Activated naive CD4-positive, alpha-beta T cell (primary cell): ENCODE measurements around the gene SUFU.
"Not testable (repeated sequence)": the region's sequence is repeated elsewhere in the genome, so short reads cannot be mapped to it uniquely, and the experiment has no call there.

ENCODE experiments used
- DNase-seq, 4 experiments: peaks; one replicate each; lab custom pipeline; 2025; lab: John Stamatoyannopoulos, UW

The SUFU gene

DNA sequence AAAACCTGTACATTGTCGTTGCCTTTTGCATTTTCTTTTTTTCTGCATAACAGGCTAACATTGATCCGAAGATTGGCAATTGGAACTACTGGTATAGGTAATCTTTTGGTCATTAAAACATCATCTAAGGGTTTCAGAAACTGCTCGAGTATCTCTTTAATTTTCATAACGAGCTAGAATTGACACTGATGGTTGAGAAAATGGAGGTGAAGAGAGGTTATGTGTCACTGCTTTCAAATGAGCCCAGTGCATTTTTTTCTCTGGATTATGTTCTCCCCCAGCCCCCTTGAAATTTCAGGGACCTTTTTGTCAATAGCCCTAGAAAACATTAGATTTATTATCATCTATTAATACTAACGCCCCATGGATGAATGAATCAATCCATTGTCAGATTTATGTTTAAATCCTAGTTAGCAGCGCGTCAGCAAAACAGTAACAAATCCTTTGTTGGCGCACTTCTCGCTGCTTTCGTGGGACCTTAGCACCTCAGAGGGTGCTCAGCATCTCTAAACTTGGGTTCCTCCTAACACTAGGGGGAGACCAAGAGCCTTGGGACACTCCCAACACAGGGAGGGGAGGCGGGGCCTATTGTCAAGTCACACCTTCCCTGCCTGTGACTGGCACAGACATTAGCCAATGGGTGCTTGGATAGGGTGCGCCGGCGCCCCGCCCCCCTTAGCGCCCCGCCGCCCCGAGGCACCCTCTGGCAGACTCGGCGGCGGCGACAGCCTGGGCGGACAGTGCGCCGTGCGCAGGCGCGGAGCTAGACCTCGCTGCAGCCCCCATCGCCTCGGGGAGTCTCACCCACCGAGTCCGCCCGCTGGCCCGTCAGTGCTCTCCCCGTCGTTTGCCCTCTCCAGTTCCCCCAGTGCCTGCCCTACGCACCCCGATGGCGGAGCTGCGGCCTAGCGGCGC is at the start of gene SUFU:
Gene SUFU, plus strand, starts transcription at position 709 of the 915 bp plus-strand sequence. Its CDS starts 181 bp downstream, at position 890.
- DNase-seq = peak; percentile 92 to 96 (median 94)

DNA sequence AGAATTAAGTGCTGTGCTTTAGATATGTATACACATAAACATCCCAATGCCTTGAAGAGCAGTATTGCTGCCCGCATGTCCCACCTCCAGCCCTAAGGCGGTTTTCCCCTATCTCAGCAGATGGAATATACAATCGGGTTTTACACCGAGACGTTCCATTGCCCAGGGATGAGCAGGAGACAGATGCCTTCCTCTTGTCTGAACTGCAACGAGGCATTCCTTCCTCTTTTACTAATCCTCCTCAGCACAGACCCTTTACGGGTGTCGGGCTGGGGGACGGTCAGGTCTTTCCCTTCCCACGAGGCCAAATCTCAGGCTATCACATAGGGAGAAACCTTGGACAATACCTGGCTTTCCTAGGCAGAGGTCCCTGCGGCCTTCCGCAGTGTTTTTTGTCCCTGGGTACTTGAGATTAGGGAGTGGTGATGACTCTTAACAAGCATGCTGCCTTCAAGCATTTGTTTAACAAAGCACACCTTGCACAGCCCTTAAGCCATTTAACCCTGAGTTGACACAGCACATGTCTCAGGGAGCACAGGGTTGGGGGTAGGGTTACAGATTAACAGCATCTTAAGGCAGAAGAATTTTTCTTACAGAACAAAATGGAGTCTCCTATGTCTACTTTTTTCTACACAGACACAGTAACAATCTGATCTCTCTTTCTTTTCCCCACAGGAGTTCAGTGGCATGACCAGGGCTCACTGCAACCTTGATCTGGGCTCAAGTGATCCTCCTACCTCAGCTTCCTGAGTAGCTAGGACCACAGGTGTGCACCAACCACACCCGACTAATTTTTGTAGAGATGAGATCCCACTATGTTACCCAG is 48.9 kb upstream of the SUFU start:
- DNase-seq = not testable (repeated sequence)

DNA sequence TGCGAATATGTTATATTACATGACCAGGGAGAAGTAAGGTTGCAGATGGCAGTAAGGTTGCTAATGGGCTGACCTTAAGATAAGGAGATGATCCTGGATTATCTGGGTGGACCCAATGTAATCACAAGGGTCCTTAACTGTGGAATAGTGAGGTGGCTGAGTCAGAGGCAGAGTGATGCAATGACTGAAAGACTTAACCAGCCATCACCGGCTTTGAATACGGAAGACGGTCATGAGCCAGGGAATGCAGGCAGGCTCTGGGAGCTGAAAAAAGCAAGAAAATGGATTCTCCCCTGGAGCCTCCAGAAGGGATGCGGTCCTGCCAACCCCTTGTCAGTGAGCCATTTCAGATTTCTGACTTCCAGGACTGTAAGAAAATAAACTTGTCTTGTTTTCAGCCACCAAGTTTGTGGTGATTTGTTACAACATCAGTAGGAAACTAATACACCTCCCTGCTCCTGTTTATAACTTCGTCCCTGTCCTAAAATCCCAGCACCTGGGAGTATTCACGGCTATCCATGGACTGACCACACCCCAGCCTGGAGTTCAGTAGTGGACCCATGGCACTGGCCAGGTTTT is 47.8 kb upstream of the SUFU start:
- DNase-seq = no peak

DNA sequence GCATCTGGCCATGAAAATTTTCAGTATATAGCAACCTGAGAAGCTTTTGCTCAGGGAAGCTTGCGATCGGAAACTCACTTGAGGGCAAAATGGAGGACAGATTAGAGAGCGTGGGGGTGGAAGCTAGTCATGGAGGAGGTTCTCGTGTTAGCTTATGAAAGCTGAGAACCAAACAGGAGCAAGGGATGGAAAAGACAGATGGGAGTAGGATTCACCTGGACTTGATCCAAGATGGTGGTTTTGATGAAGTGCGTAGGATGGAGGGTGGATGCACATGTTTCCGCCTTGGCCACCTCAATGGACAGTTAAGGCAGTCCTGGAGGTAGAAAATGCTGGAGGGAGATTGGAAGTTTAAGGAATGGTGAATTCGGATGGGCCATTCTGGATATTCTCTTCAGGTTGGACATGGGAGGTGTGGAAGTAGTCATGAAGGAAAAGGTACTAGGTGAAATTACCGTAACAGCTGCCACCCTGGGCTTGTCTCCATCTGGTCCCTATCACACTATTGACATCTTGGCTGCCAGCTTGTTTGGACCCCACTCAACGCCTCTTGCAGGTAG is 46.1 kb upstream of the SUFU start:
- no peak for DNase-seq

DNA sequence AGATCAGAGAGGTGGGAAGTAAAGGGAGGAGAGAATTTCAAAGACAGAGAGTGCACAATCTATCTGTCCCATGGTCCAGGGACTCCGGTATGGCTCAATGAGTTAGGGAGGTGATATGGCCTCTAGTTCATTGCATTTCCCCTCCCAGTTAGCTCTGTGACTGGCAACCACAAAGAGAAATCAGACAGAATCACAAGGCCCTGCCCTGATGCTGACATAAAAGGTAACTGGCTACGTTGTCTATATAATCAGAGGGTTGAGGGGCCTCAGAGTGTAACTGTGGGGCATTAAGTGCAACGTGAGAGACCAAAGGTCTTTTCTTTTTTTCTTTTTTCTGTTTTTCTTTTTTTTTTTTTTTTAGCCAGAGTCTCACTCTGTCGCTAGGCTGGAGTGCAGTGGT is 45.1 kb upstream of the SUFU start:
- DNase-seq = no peak

DNA sequence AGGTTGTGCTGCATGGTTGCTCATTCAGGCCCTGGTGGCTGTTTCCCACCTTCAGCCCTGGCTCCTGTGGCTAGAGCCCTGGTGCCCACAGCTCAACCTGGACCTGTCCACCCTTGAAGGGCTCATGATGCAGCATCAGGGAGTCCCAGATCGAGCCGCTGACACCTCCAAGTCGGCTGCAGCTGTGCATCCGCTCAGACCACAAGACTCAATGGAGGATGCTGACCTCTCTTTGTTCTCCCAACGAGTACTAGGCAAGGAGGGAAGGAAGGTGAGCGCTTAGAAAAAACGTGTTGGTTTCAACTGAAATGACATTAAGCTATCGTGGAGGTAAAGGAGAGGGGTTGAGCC is 43.0 kb upstream of the SUFU start:
- no peak for DNase-seq

DNA sequence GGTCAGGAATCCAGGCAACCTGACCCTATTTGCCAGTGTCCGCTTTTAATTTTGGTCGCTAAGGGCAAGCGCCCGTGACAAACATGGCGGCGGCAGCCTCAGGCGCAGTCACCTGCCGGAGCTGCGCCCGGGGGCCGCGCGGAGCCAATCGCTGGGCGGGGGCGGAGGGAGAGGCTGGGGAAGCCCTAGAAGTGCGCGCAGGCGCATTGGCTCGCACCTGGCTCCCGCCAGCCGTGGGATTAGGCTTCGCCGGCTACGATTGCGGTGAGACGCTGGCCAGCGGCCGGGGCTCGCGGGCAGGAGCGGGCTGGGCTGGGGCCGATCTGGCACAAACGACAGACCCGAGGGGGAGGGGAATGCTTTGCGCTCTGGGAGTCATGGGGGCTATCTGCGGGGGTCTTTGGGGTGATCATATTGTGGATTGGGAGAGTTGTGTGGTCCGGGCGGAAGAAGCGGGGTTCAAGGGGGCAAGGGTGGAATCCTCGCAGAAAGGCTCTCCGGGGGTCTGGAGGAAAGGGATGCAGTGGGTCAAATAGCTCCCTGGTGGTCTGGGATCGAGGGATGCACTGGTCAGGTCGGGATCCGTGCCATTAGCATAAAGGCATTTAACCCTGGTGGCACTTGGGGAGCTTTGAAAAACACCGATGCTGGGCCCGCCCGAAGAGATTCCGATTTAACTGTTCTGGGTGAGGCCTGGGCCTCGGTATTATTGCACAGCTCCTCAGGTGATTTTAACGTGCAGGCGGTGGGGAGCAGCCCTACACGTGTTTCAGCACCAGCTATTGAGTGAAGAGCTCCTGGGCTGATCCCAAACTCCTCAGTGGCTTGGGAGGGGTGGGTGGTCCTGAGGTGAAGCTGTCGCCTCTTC is 42.4 kb upstream of the SUFU start:
- peak; percentile 68 to 91 (median 80) for DNase-seq

DNA sequence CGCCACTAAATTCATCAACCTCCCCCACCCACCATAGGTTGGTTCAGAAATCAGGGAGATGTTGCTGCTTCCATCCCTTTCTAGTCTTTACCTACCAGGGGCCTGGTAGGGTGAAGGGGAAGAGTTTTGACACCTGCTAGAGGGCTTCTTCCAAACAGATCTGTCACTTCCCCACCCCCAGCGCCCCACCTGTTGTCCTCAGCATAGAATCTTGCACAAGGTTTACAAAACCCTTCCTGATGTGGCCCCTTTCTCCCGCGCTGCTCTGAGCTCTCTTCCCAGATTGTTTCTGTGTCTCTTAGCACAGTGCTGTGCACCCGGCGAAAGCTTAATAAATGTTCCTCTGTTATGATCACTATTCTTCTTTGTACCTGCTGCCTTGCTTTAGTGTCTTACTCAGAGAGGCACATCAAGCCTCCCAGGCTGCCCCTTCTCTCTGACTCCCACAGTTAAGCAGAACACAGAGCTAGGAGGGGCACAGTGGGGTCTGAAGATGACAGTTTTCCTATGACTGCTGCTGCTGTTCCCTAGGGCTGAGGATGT is 41.2 kb upstream of the SUFU start:
- no peak for DNase-seq

DNA sequence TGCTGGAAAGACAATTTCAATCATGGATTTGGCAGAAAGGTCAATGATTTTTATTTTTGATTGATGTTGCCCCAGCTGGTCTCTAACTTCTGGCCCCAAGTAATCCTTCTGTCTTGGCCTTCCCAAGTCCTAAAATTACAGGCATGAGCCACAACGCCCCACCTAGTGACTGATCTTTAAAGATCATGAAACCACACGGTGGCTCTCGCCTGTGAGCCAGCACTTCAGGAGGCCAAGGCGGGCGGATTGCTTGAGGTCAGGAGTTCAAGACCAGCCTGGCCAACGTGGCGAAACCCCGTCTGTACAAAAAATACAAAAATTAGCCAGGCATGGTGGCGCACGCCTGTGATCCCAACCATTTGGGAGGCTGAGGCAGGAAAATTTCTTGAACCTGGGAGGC is 39.8 kb upstream of the SUFU start:
- no peak for DNase-seq

DNA sequence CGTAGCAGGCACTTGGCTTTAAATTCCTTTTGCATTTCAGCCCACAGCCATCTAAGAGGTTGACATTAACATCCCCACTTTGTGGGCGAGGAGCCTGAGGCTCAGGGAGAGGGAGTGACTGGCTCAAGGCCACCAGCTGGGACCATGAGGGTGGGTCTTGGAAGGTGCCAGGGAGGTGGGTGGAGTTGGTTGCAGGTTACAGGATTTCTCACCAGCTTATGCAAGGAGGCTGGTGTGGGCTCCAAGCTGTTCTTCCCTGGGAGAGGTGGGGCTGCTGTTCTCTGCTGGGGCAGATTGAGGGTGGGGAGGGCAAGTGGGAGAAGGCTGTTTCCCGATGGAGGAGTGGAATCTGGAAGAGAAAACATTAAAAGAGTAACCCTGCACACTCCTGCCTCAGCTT is 38.3 kb upstream of the SUFU start:
- no peak for DNase-seq

DNA sequence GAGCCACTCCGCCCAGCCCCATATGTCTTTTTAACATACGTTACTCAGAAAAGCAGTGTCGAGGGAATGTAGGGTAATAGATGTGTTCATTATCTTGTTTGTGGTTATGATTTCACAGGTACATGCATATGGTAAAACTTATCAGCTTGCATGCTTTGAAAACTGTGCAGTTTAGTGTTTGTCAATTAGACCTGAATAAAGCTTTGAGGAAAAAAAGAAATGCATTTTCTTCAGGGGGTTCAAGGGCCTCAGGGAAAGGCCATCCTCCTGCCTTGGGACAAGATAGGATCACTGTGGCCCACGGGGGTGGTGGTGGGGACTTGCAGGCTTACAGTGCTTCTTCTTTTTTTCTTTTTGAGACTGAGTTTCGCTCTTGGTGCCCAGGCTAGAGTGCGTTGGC is 36.5 kb upstream of the SUFU start:
- no peak for DNase-seq

DNA sequence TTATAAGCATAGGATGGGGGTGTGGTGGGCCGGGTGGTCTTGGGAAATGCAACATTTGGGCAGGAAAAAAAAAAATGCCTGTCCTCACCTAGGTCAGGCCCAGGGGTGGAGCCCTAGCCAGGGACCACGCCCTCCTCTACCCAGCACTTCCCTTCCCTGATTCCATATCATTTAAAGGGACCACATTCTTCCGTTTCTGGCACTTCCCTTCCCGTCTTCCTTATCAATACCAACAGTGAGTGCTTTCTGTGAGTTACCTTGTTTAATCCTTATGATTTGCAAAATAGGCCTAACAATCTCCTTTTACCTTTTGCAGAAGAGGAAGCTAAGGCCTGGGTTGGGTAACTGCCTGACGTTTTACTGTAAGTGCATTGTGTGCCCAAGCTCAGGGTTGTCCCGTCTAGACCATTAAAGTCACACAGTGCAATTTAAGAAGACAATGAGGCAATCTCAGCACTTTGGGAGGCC is 35.8 kb upstream of the SUFU start:
- no peak for DNase-seq

DNA sequence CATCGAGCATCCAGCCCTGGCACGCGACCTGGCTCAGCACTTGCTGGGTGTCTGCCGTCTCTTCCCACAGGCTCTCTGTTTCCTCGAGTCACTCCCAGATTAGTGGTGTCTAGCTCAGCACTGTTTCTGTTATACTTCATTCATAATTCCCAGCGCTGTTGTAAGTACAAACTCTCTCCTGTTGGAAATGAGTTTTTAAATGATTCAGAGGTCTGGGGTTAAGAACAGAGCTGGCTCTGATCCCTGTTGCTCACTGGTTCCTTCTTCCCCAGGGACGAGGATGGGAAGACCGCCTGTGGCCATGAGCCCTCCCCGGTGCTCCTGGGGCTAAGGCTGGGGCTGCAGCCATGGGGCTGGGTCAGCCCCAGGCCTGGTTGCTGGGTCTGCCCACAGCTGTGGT is 35.1 kb upstream of the SUFU start:
- no peak for DNase-seq

DNA sequence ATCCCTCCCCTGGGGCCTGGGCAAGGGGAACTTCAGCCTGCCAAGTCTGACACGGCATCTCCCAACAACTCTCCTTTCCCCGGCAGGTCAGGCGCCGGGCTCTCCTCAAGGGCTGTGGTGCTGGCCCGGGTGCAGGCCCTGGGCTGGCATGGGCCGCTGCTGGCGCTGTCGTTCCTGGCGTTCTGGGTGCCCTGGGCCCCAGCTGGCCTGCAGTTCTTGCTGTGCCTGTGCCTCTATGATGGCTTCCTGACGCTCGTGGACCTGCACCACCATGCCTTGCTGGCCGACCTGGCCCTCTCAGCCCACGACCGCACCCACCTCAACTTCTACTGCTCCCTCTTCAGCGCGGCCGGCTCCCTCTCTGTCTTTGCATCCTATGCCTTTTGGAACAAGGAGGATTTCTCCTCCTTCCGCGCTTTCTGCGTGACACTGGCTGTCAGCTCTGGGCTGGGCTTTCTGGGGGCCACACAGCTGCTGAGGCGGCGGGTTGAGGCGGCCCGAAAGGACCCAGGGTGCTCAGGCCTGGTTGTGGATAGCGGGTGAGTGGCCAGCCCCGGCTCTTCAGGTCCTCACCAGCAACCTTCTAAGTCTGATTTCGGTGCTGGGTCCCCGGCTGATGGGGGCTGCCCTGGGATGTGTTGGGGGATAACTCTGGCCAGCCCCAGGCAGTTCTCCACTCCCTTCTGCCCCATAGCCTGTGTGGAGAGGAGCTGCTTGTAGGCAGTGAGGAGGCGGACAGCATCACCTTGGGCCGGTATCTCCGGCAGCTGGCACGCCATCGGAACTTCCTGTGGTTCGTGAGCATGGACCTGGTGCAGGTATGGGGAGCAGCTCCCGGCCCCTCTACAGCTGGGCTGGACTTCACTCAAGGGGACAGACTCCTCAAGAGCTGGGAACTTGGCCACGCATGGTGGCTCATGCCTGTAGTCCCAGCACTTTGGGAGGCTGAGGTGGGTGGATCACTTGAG is 32.9 kb upstream of the SUFU start:
- no peak for DNase-seq

DNA sequence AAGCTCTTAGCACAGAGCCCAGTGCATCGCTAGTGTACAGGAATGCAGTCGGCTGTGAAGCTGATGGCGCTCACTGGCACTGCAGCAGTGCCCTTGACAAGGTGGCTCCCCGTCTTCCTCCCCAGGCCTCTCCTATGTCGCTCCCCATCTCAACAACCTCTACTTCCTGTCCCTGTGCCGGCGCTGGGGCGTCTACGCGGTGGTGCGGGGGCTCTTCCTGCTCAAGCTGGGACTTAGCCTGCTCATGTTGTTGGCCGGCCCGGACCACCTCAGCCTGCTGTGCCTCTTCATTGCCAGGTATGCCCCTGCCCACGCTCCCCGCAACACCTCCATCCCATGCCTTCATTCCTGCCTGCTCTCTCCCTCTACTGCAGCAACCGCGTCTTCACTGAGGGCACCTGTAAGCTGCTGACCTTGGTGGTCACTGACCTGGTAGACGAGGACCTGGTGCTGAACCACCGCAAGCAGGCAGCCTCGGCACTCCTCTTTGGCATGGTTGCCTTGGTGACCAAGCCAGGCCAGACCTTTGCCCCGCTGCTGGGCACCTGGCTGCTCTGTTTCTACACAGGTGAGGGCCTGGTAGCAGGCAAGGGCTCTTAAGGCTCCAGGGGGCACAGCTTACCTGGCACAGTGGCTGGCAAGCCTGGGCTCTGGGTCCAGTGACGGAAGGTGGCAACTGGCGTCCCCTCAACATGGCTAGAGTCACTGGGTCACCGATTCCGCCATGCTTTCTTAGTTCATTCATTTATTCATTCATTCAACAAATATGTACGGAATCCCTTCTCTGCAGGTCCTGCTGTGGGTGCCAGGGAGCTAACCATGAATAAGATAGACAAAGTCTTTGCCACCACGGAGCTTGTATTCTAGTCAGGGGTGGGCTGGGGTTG is 30.1 kb upstream of the SUFU start:
- peak in 1 of 4 experiments; percentile 26 for DNase-seq

DNA sequence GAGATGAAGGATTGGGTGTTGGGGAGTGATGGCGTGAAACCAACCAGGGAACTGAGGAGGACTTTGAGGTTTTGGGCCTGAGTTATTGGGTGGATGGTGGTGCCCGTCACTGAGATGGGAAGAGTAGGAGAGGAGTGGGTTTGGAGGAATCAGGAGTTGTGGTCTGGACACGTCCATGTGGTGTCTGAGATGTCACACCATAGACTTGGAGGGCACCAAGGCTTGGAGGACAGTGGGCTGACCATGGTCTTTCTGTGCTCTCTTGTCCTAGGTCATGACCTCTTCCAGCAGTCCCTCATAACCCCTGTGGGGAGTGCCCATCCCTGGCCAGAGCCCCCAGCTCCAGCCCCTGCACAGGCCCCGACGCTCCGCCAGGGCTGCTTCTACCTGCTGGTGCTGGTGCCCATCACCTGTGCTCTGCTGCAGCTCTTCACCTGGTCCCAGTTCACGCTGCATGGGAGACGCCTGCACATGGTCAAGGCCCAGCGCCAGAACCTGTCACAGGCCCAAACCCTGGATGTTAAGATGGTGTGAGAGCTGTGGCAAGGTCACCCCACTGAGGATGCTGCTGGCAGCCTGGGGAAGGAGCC is 28.2 kb upstream of the SUFU start:
- no peak for DNase-seq

DNA sequence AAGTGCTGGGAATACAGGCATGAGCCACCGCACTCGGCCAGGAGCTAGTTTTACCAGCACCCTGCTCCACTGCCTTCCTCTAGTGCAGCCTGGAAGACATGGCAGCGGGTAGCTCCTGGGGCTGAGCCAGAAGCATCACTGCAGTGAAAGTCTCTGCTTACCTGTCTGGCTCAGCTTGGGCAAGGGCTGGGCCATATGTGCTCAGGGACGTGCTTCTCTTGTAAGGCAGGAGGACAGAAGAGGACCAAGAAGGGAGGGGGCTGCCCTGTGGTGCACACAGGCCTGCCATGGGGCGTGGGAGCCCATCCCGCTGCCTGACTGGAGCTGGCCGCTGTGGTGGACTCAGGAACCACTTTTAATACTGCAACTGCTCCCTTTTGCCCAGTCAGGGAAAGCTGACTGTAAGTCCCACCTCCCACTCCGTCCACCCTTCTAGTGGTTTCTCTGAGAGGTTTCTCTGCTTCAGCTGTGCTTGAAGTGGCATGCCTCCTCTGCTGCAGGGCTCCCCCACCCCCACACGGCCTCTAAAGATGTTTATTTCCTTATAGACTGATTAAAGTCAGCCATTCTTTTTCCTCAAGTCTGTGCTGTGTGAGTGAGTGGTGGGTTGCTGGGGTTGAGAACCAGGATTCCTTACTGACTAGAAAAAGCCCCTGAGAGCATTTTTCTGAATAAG is 27.2 kb upstream of the SUFU start:
- DNase-seq = peak in 1 of 4 experiments; percentile 13

DNA sequence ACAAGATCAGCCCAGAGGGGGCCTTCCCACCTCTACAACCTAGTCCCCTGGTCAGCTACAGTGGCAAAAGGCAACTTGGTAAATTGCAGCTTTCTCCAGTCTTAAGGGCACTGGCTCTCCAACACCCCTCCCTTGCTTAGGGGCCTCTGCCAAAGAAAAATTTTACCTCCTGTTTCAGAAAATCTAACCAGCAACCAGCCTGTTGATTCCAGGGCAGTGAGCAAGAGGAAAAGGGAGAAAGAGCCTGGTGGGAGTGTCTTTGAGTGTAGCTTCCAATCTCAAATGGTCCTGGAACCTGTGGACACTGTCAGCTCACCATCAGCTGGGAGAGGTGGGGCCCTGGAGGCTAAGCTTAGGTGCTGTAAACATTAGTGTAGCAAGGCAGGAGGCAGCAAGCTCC is 24.1 kb upstream of the SUFU start:
- no peak for DNase-seq
